IMR-90 (cell line): ENCODE results near the gene C12orf75. TPM values are rescaled to one million over a fixed set of nuclear protein-coding genes. Genes with fewer than 3 reads are reported as not detected.
A peak's percentile ranks its signal among the peaks of the same experiment; 100 is the strongest.

Source experiments
- ATAC-seq: fragments of 200-7000 bp; cut with Tn5 transposase; 2 replicates; pipeline ENCODE4 v1.9.1; 2020; ENCODE audit warnings: low read depth, mild to moderate bottlenecking, moderate library complexity
- BruUV-seq: library from RNA; stranded (reverse); fragments of 400-500 nt; replicated peaks from 2 replicates; lab custom pipeline; 2021; lab: Mats Ljungman, UMichigan
- CTCF ChIA-PET: fragments of 300-600 bp; formaldehyde crosslinking; extraction: SDS; loops from one replicate; lab custom pipeline; 2021; ENCODE audit warnings: antibody characterized with exemption; lab: Yijun Ruan, JAX
- POLR2A ChIA-PET: fragments of 300-600 bp; sonication (Branson Sonifier 250); formaldehyde crosslinking; loops from one replicate; lab custom pipeline; 2022; ENCODE audit warnings: antibody characterized with exemption; ENCODE audit not compliant: unreplicated experiment; lab: Charles Lee
- DNase-seq: peaks from one replicate; pipeline ENCODE4 v3.0.0; 2013
- H2AFZ ChIP-seq: replicated peaks from 2 replicates; pipeline ENCODE3; 2013; ENCODE audit warnings: low read length, mild to moderate bottlenecking; ENCODE audit not compliant: poor library complexity
- H2AK5ac ChIP-seq: 2 replicates; pipeline ENCODE4 v1.6.1; 2013; ENCODE audit warnings: low read depth, low read length, inconsistent platforms
- H2AK9ac ChIP-seq: replicated peaks from 2 replicates; pipeline ENCODE3; 2013; ENCODE audit warnings: mild to moderate bottlenecking, low read depth, low read length, moderate library complexity; ENCODE audit not compliant: poor library complexity
- H2BK120ac ChIP-seq: 2 replicates; pipeline ENCODE4 v1.6.1; 2013; ENCODE audit warnings: low read depth, low read length, inconsistent platforms
- H2BK15ac ChIP-seq: 3 replicates; pipeline ENCODE4 v1.6.1; 2013; ENCODE audit warnings: low read depth, low read length, inconsistent platforms
- H2BK20ac ChIP-seq: 2 replicates; pipeline ENCODE4 v1.6.1; 2013; ENCODE audit warnings: low read depth, mild to moderate bottlenecking, inconsistent platforms, low read length, moderate library complexity
- H2BK5ac ChIP-seq: 2 replicates; pipeline ENCODE4 v1.6.1; 2013; ENCODE audit warnings: mild to moderate bottlenecking, low read depth, low read length, inconsistent platforms; ENCODE audit not compliant: poor library complexity, severe bottlenecking
- H3K14ac ChIP-seq: replicated peaks from 2 replicates; pipeline ENCODE4 v1.6.1; 2013; ENCODE audit warnings: low read depth, low read length, inconsistent platforms
- H3K18ac ChIP-seq: 2 replicates; pipeline ENCODE4 v1.6.1; 2013; ENCODE audit warnings: low read depth, low read length, control low read depth
- H3K23ac ChIP-seq: 2 replicates; pipeline ENCODE4 v1.6.1; 2013; ENCODE audit warnings: low read depth, low read length, inconsistent platforms
- H3K27ac ChIP-seq: 2 replicates; pipeline ENCODE4 v1.5.1; 2013; ENCODE audit warnings: mild to moderate bottlenecking, control low read depth, low read length; ENCODE audit not compliant: insufficient read depth
- H3K27me3 ChIP-seq: 2 replicates; pipeline ENCODE4 v1.6.1; 2013; ENCODE audit warnings: low read length; ENCODE audit not compliant: control insufficient read depth, insufficient read depth
- H3K36me3 ChIP-seq: 2 replicates; pipeline ENCODE4 v1.6.1; 2013; ENCODE audit warnings: low read length, mixed read lengths; ENCODE audit not compliant: control insufficient read depth, insufficient read depth
- H3K4ac ChIP-seq: 2 replicates; pipeline ENCODE4 v1.6.1; 2013; ENCODE audit warnings: low read depth, low read length, inconsistent platforms
- H3K4me1 ChIP-seq: 2 replicates; pipeline ENCODE4 v1.6.1; 2013; ENCODE audit warnings: low read length, mixed read lengths; ENCODE audit not compliant: control insufficient read depth, insufficient read depth
- H3K4me2 ChIP-seq: 2 replicates; pipeline ENCODE4 v1.6.1; 2013; ENCODE audit warnings: low read depth, mild to moderate bottlenecking, control low read depth, low read length, moderate library complexity
- H3K4me3 ChIP-seq: 2 replicates; pipeline ENCODE4 v1.5.1; 2013; ENCODE audit warnings: low read depth, mild to moderate bottlenecking, control low read depth, low read length, moderate library complexity; ENCODE audit not compliant: insufficient read depth
- H3K56ac ChIP-seq: 2 replicates; pipeline ENCODE4 v1.6.1; 2013; ENCODE audit warnings: low read length, inconsistent platforms; ENCODE audit not compliant: insufficient read depth; ENCODE audit errors: extremely low read depth
- H3K79me1 ChIP-seq, 2 experiments: 2 replicates each; pipeline ENCODE4 v1.6.1; 2013; ENCODE audit warnings: low read length in 2 of 2, inconsistent platforms in 1 of 2, low read depth in 1 of 2
- H3K9ac ChIP-seq: 2 replicates; pipeline ENCODE4 v1.6.1; 2013; ENCODE audit warnings: low read depth, low read length, control low read depth
- H3K9me1 ChIP-seq: 2 replicates; pipeline ENCODE4 v1.6.1; 2013; ENCODE audit warnings: low read length, inconsistent platforms; ENCODE audit not compliant: insufficient read depth
- H3K9me3 ChIP-seq: 2 replicates; pipeline ENCODE4 v1.6.1; 2013; ENCODE audit warnings: low read length; ENCODE audit not compliant: control insufficient read depth, insufficient read depth
- H4K20me1 ChIP-seq: 2 replicates; pipeline ENCODE4 v1.6.1; 2013; ENCODE audit warnings: low read length, inconsistent platforms; ENCODE audit not compliant: insufficient read depth
- H4K5ac ChIP-seq: 2 replicates; pipeline ENCODE4 v1.6.1; 2013; ENCODE audit warnings: mild to moderate bottlenecking, low read depth, low read length, control low read depth
- H4K8ac ChIP-seq, 2 experiments: 2 replicates each; pipeline ENCODE4 v1.6.1; 2013; ENCODE audit warnings: low read depth in 2 of 2, low read length in 2 of 2, control low read depth in 1 of 2, inconsistent platforms in 1 of 2
- H4K91ac ChIP-seq: 2 replicates; pipeline ENCODE4 v1.6.1; 2013; ENCODE audit warnings: low read depth, low read length, inconsistent platforms; ENCODE audit not compliant: insufficient read depth
- BHLHE40 ChIP-seq: fragments of 150-350 bp; IDR thresholded peaks from 2 replicates; pipeline ENCODE4 v1.6.1; 2016; ENCODE audit warnings: mild to moderate bottlenecking, low read depth, low read length
- CEBPB ChIP-seq: IDR thresholded peaks from 2 replicates; pipeline ENCODE4 v1.6.1; 2012; ENCODE audit warnings: low read depth, low read length, improper control_type of control experiment
- CHD1 ChIP-seq: IDR thresholded peaks from 2 replicates; pipeline ENCODE4 v1.6.1; 2012; ENCODE audit warnings: low read depth, low read length, improper control_type of control experiment
- CTCF ChIP-seq: conservative IDR thresholded peaks from 2 replicates; pipeline ENCODE4 v1.5.1; 2012; ENCODE audit warnings: mild to moderate bottlenecking, low read depth, low read length, improper control_type of control experiment
- ELK1 ChIP-seq: fragments of 150-350 bp; IDR thresholded peaks from 2 replicates; pipeline ENCODE4 v1.6.1; 2016; ENCODE audit warnings: low read depth, mild to moderate bottlenecking, low read length, moderate library complexity, borderline replicate concordance
- FOS ChIP-seq: fragments of 150-350 bp; IDR thresholded peaks from 2 replicates; pipeline ENCODE4 v1.6.1; 2016; ENCODE audit warnings: low read depth, low read length
- MAFK ChIP-seq: IDR thresholded peaks from 2 replicates; pipeline ENCODE4 v1.6.1; 2012; ENCODE audit warnings: low read depth, low read length, improper control_type of control experiment
- MAZ ChIP-seq: IDR thresholded peaks from 2 replicates; pipeline ENCODE4 v1.6.1; 2012; ENCODE audit warnings: low read depth, mild to moderate bottlenecking, low read length, improper control_type of control experiment, moderate library complexity, borderline replicate concordance
- MXI1 ChIP-seq: IDR thresholded peaks from 2 replicates; pipeline ENCODE4 v1.6.1; 2012; ENCODE audit warnings: low read depth, mild to moderate bottlenecking, low read length, moderate library complexity, borderline replicate concordance
- NFE2L2 ChIP-seq: fragments of 150-350 bp; IDR thresholded peaks from 2 replicates; pipeline ENCODE4 v1.6.1; 2016; ENCODE audit warnings: low read depth, mild to moderate bottlenecking, low read length
- POLR2A ChIP-seq: IDR thresholded peaks from 2 replicates; pipeline ENCODE4 v1.6.1; 2012; ENCODE audit warnings: mild to moderate bottlenecking, low read depth, low read length
- RAD21 ChIP-seq: IDR thresholded peaks from 2 replicates; pipeline ENCODE4 v1.6.1; 2012; ENCODE audit warnings: low read length, improper control_type of control experiment
- RCOR1 ChIP-seq: IDR thresholded peaks from 2 replicates; pipeline ENCODE4 v1.6.1; 2012; ENCODE audit warnings: mild to moderate bottlenecking, low read length, improper control_type of control experiment; ENCODE audit not compliant: insufficient replicate concordance
- RFX5 ChIP-seq: IDR thresholded peaks from 2 replicates; pipeline ENCODE4 v1.8.0; 2012; ENCODE audit warnings: low read depth, mild to moderate bottlenecking, low read length, moderate library complexity
- SMC3 ChIP-seq: fragments of 150-350 bp; IDR thresholded peaks from 2 replicates; pipeline ENCODE4 v1.6.1; 2016; ENCODE audit warnings: low read depth, mild to moderate bottlenecking, antibody characterized with exemption, low read length, moderate library complexity
- USF2 ChIP-seq: fragments of 150-350 bp; IDR thresholded peaks from 2 replicates; pipeline ENCODE4 v1.6.1; 2017; ENCODE audit warnings: mild to moderate bottlenecking, antibody characterized with exemption, low read length, low read depth
- dilution Hi-C: fragments of 300-500 bp; cut with HindIII; formaldehyde crosslinking; loops from one replicate; pipeline ENCODE4 v1.14.3; 2018; ENCODE audit warnings: low sequenced_read_pairs; ENCODE audit not compliant: unreplicated experiment
- in situ Hi-C: fragments of 300-500 bp; cut with MboI; formaldehyde crosslinking; loops from 3 replicates; pipeline ENCODE4 v1.14.3; 2019; ENCODE audit warnings: low sequenced_read_pairs, inconsistent platforms, mixed read lengths
- intact Hi-C: fragments of 100-400 bp; cut with micrococcal nuclease; formaldehyde crosslinking; loops from 2 replicates; pipeline ENCODE4 v1.10.0; 2022
- polyA plus RNA-seq, 3 experiments: library from polyadenylated mRNA; depleted of rRNA; stranded (reverse); fragments of >200 nt; gene quantifications; 2 replicates each; pipeline ENCODE4 v1.2.3, GENCODE V29; 2012; ENCODE audit warnings: low replicate concordance in 1 of 3
- total RNA-seq: library from RNA; depleted of rRNA; stranded (reverse); fragments of >200 nt; gene quantifications from 2 replicates; pipeline ENCODE4 v1.2.3, GENCODE V29; 2012

Gene C12orf75
- total and polyA plus RNA-seq, 2 of the 4 experiments (the other 2 are of a cell fraction): 145 to 278 TPM

- Histone ChIP-seq H3K23ac (no peak overlapping the region), H3K27ac (no peak overlapping the region), H2BK20ac (no peak overlapping the region), H3K4me1 (peaks cover 13% of the 10 kb centered on the region), H3K4ac (no peak overlapping the region), H3K4me3 (no peak overlapping the region), H3K36me3 (no peaks in the 10 kb centered on the region), H4K5ac (no peak overlapping the region), H2BK120ac (no peak overlapping the region), H3K79me1 (no peaks in the 10 kb centered on the region), H4K20me1 (no peaks in the 10 kb centered on the region), H3K9me3 (no peaks in the 10 kb centered on the region), H3K56ac (no peak overlapping the region), H3K9me1 (peaks cover 13% of the 10 kb centered on the region), H3K9ac (no peak overlapping the region), H2AFZ (no peak overlapping the region), H3K27me3 (no peaks in the 10 kb centered on the region), H2AK5ac (no peak overlapping the region), H2BK5ac (no peak overlapping the region), H4K91ac (no peak overlapping the region), H2BK15ac (no peak overlapping the region), H3K4me2 (no peak overlapping the region), H2AK9ac (no peak overlapping the region), H3K14ac (no peak overlapping the region), H4K8ac (no peak overlapping the region), H3K18ac (no peak overlapping the region)
- intact Hi-C loops (loop anchor here (1.0 to 10.0 kb wide), 5 partner anchors 284 to 934 kb away; partner anchors contain the start of gene POLR3B), in situ Hi-C loops (loop anchor here (5.0 to 25.0 kb wide), 3 partner anchors 712 to 942 kb away; partner anchors contain the start of gene POLR3B), dilution Hi-C loops (no loop called here)
- CTCF ChIA-PET: interaction anchor here (0.5 to 2.2 kb wide), 11 partner anchors 42 to 925 kb away, joined by 3 to 26 read pairs (median 3); no protein-coding TSS in a partner anchor
- DNase-seq (peak; percentile 77), ATAC-seq (peak; percentile 64)
- no peak for TF ChIP-seq MXI1
- TF ChIP-seq MAFK: no peak
- no peak for TF ChIP-seq RFX5
- no peak for TF ChIP-seq BHLHE40
- TF ChIP-seq SMC3: peak; percentile 98
- no peak for TF ChIP-seq USF2
- no peak for TF ChIP-seq RCOR1
- no peak for TF ChIP-seq FOS
- no peak for TF ChIP-seq NFE2L2
- peak; percentile 97 for TF ChIP-seq CTCF
- TF ChIP-seq RAD21: peak; percentile 100
- no peak for TF ChIP-seq MAZ
- TF ChIP-seq CEBPB: no peak
- TF ChIP-seq POLR2A: peak; percentile 69
- peak; percentile 43; the same call in 1 of the 2 replicates for TF ChIP-seq CHD1
- TF ChIP-seq ELK1: no peak
- BruUV-seq: no TSS peak
- POLR2A ChIA-PET: interaction anchor here (1.7 kb wide), 1 partner anchor 715 kb away, joined by 7 read pairs; no protein-coding TSS in a partner anchor
These were observed 90.3 kb downstream of the C12orf75 start for GRCh38 chr12:105420659-105421240.
